Upper lobe of right lung (tissue), 1 donor: ENCODE measurements around the gene CALD1. TPM values are rescaled to one million over a fixed set of nuclear protein-coding genes. Genes with fewer than 3 reads are reported as not detected.

Experiments used
- ATAC-seq: fragments of 200-7000 bp; cut with Tn5 transposase; one replicate; pipeline ENCODE4 v1.9.1; 2020; ENCODE audit warnings: mild to moderate bottlenecking, moderate library complexity
- DNase-seq: peaks from one replicate; pipeline ENCODE4 v3.0.0-alpha.2; 2020
- H3K27ac ChIP-seq: fragments of 200-600 bp; one replicate; pipeline ENCODE4 v1.8.0; 2022
- H3K27me3 ChIP-seq: fragments of 200-600 bp; one replicate; pipeline ENCODE4 v1.8.0; 2022; ENCODE audit warnings: mild to moderate bottlenecking
- H3K36me3 ChIP-seq: fragments of 200-600 bp; one replicate; pipeline ENCODE4 v1.8.0; 2022
- H3K4me1 ChIP-seq: fragments of 200-600 bp; one replicate; pipeline ENCODE4 v1.8.0; 2022
- H3K4me3 ChIP-seq: fragments of 200-600 bp; one replicate; pipeline ENCODE4 v1.8.0; 2022; ENCODE audit warnings: mild to moderate bottlenecking
- H3K9me3 ChIP-seq: fragments of 200-600 bp; one replicate; pipeline ENCODE4 v1.8.0; 2022
- CTCF ChIP-seq: fragments of 200-600 bp; IDR thresholded peaks from one replicate; pipeline ENCODE4 v1.8.0; 2022; ENCODE audit warnings: antibody characterized with exemption
- intact Hi-C: fragments of 100-400 bp; cut with DNase I; formaldehyde crosslinking; loops from one replicate; pipeline ENCODE4 v1.11.0; 2022
- total RNA-seq: library from RNA; stranded (reverse); fragmentation: NEBNext Ultra II Directional; extraction: Animal tissue kit (Norgen Biotek cat#: 25700); gene quantifications from one replicate; pipeline ENCODE4 v1.2.1, GENCODE V29; 2021
- donor health status: DM: no; HTN: yes; CAD: no; lungs with severe emphysema.

The CALD1 gene
- total RNA-seq, 1 donor from 2014 or later: 213 TPM

- Histone ChIP-seq H3K27ac (no peak overlapping the region), H3K9me3 (no peaks in the 10 kb centered on the region), H3K36me3 (no peaks in the 10 kb centered on the region), H3K4me3 (no peak overlapping the region), H3K4me1 (peaks cover 4% of the 10 kb centered on the region), H3K27me3 (no peaks in the 10 kb centered on the region)
- TF ChIP-seq CTCF: no peak
- ATAC-seq: no peak
- intact Hi-C loops: no loop called here
- DNase-seq: no peak
These were observed 43.1 kb upstream of the CALD1 start for GRCh38 chr7:134736381-134736780.

GRCh38 chr7:134737566-134738345 is 41.7 kb upstream of the CALD1 start:
- Histone ChIP-seq H3K4me1 (peaks cover 6% of the 10 kb centered on the region), H3K9me3 (no peaks in the 10 kb centered on the region), H3K4me3 (no peak overlapping the region), H3K27me3 (no peaks in the 10 kb centered on the region), H3K36me3 (no peaks in the 10 kb centered on the region), H3K27ac (no peak overlapping the region)
- ATAC-seq: peak; percentile 65
- TF ChIP-seq CTCF: no peak
- intact Hi-C loops: no loop called here
- DNase-seq: no peak

- peaks cover 9% of the 10 kb centered on the region for H3K4me1 ChIP-seq
- no peak overlapping the region for H3K27ac ChIP-seq
- no peak for TF ChIP-seq CTCF
- DNase-seq (no peak), ATAC-seq (no peak)
- no peaks in the 10 kb centered on the region for H3K36me3 ChIP-seq
- no peaks in the 10 kb centered on the region for H3K9me3 ChIP-seq
- H3K4me3 ChIP-seq: no peak overlapping the region
- intact Hi-C loops: no loop called here
- no peaks in the 10 kb centered on the region for H3K27me3 ChIP-seq
These were observed 40.1 kb upstream of the CALD1 start for GRCh38 chr7:134739362-134739761.

- no peaks in the 10 kb centered on the region for H3K27me3 ChIP-seq
- H3K36me3 ChIP-seq: no peaks in the 10 kb centered on the region
- H3K4me1 ChIP-seq: peaks cover 9% of the 10 kb centered on the region
- H3K27ac ChIP-seq: no peak overlapping the region
- no peaks in the 10 kb centered on the region for H3K9me3 ChIP-seq
- no peak overlapping the region for H3K4me3 ChIP-seq
- no peak for ATAC-seq
- DNase-seq: no peak
- intact Hi-C loops: no loop called here
- no peak for TF ChIP-seq CTCF
These were observed 39.1 kb upstream of the CALD1 start for GRCh38 chr7:134740376-134740775.

GRCh38 chr7:134741907-134742635 is 37.4 kb upstream of the CALD1 start:
- Histone ChIP-seq H3K27me3 (no peaks in the 10 kb centered on the region), H3K36me3 (no peaks in the 10 kb centered on the region), H3K4me3 (no peak overlapping the region), H3K9me3 (no peaks in the 10 kb centered on the region), H3K4me1 (peaks cover 9% of the 10 kb centered on the region), H3K27ac (peak overlapping the region; percentile 71)
- intact Hi-C loops: no loop called here
- ATAC-seq (no peak), DNase-seq (no peak)
- TF ChIP-seq CTCF: no peak
